H1 (cell line): ENCODE results near the gene TMC4. TPM values are rescaled to one million over a fixed set of nuclear protein-coding genes. Genes with fewer than 3 reads are reported as not detected.

Source experiments
- CTCF ChIA-PET: fragments of 300-600 bp; sonication (Branson Sonifier 250); formaldehyde crosslinking; loops from one replicate; lab custom pipeline; 2021; ENCODE audit not compliant: partially characterized antibody; lab: Charles Lee
- POLR2A ChIA-PET: fragments of 300-600 bp; sonication (Branson Sonifier 250); formaldehyde crosslinking; loops from one replicate; lab custom pipeline; 2021; ENCODE audit warnings: inconsistent platforms; ENCODE audit not compliant: partially characterized antibody; lab: Charles Lee
- DNase-seq, 2 experiments: peaks; one replicate each; pipeline versions ENCODE4 v3.0.0 to v3.0.0-alpha.2; 2010 to 2022; ENCODE audit warnings: low spot score in 2 of 2, low read depth in 1 of 2, mixed read lengths in 1 of 2
- FAIRE-seq: peaks from 2 replicates; lab custom pipeline; 2011; peaks lifted over from hg19 to GRCh38; lab: Jason Lieb, UNC
- H2AFZ ChIP-seq: 2 replicates; pipeline ENCODE4 v1.8.1; 2012; ENCODE audit warnings: low read length, inconsistent platforms
- H2AK5ac ChIP-seq: 2 replicates; pipeline ENCODE4 v1.6.1; 2013; ENCODE audit warnings: low read depth, low read length
- H2BK120ac ChIP-seq: replicated peaks from 2 replicates; pipeline ENCODE3; 2013; ENCODE audit warnings: low read depth, low read length, inconsistent platforms
- H2BK12ac ChIP-seq: 2 replicates; pipeline ENCODE4 v1.6.1; 2013; ENCODE audit warnings: low read depth, low read length
- H2BK15ac ChIP-seq: 2 replicates; pipeline ENCODE4 v1.6.1; 2013; ENCODE audit warnings: low read length
- H2BK20ac ChIP-seq: 2 replicates; pipeline ENCODE4 v1.6.1; 2013; ENCODE audit warnings: low read length
- H2BK5ac ChIP-seq: 2 replicates; pipeline ENCODE4 v1.6.1; 2013; ENCODE audit warnings: low read depth, low read length
- H3K14ac ChIP-seq: 2 replicates; pipeline ENCODE4 v1.6.1; 2013; ENCODE audit warnings: inconsistent platforms; ENCODE audit not compliant: insufficient read length
- H3K18ac ChIP-seq: 2 replicates; pipeline ENCODE4 v1.6.1; 2013; ENCODE audit warnings: low read length; ENCODE audit errors: extremely low read depth
- H3K23ac ChIP-seq: 2 replicates; pipeline ENCODE4 v1.6.1; 2013; ENCODE audit warnings: inconsistent platforms; ENCODE audit not compliant: insufficient read length
- H3K23me2 ChIP-seq: 2 replicates; pipeline ENCODE4 v1.6.1; 2013; ENCODE audit warnings: low read depth, low read length
- H3K27ac ChIP-seq: 2 replicates; pipeline ENCODE4 v1.6.1; 2011; ENCODE audit warnings: low read depth, low read length, inconsistent platforms
- H3K27me3 ChIP-seq, 4 experiments: replicated peaks in 1 of 4; 1 replicate in 1 of 4; 2 replicates in 3 of 4; pipeline versions ENCODE4 v1.6.1 to v1.8.1; 2011 to 2013; ENCODE audit warnings: low read length in 3 of 4, mild to moderate bottlenecking in 3 of 4, inconsistent platforms in 2 of 4, mixed read lengths in 2 of 4, moderate library complexity in 1 of 4; ENCODE audit not compliant: control insufficient read depth in 3 of 4, insufficient read depth in 3 of 4; ENCODE audit errors: extremely low read depth in 1 of 4
- H3K36me3 ChIP-seq, 4 experiments: 2 replicates each; pipeline versions ENCODE4 v1.6.1 to v1.8.1; 2011 to 2013; ENCODE audit warnings: mild to moderate bottlenecking in 4 of 4, low read length in 3 of 4, moderate library complexity in 2 of 4, control low read depth in 1 of 4, inconsistent platforms in 1 of 4; ENCODE audit not compliant: insufficient read depth in 4 of 4, control insufficient read depth in 2 of 4
- H3K4ac ChIP-seq: replicated peaks from 2 replicates; pipeline ENCODE3; 2013; ENCODE audit warnings: low read length, low read depth, mixed read lengths, inconsistent platforms; ENCODE audit not compliant: insufficient read length
- H3K4me1 ChIP-seq, 4 experiments: replicated peaks in 1 of 4; 1 replicate in 1 of 4; 2 replicates in 3 of 4; pipeline versions ENCODE4 v1.6.1 to v1.8.1; 2011 to 2013; ENCODE audit warnings: low read length in 3 of 4, inconsistent platforms in 2 of 4, mixed read lengths in 1 of 4; ENCODE audit not compliant: insufficient read depth in 4 of 4, control insufficient read depth in 3 of 4
- H3K4me2 ChIP-seq, 2 experiments: 2 replicates each; pipeline versions ENCODE4 v1.6.1 to v1.8.1; 2011 to 2013; ENCODE audit warnings: low read depth in 2 of 2, low read length in 2 of 2, control low read depth in 1 of 2, inconsistent platforms in 1 of 2, mild to moderate bottlenecking in 1 of 2; ENCODE audit not compliant: insufficient read depth in 1 of 2
- H3K4me3 ChIP-seq, 4 experiments: fragments of 200-600, 300-600 bp in 1 of 4; sonication (generic), shearing (Covaris generic), sonication (Bioruptor Twin) in 1 of 4; 2 replicates each; pipeline versions ENCODE4 v1.5.1 to v1.8.1; 2011 to 2016; ENCODE audit warnings: low read length in 4 of 4, low read depth in 3 of 4, control low read depth in 2 of 4, inconsistent platforms in 2 of 4, mild to moderate bottlenecking in 2 of 4, mixed read lengths in 1 of 4, moderate library complexity in 1 of 4; ENCODE audit not compliant: insufficient read depth in 2 of 4; ENCODE audit errors: extremely low read depth in 1 of 4
- H3K56ac ChIP-seq: replicated peaks from 2 replicates; pipeline ENCODE3; 2013; ENCODE audit warnings: low read depth, mild to moderate bottlenecking, mixed read lengths, low read length, inconsistent platforms; ENCODE audit not compliant: insufficient read length
- H3K79me1 ChIP-seq: 2 replicates; pipeline ENCODE4 v1.6.1; 2013; ENCODE audit warnings: low read depth, low read length, control low read depth
- H3K79me2 ChIP-seq, 2 experiments: 2 replicates each; pipeline versions ENCODE4 v1.6.1 to v1.8.1; 2012 to 2013; ENCODE audit warnings: low read length in 2 of 2, mild to moderate bottlenecking in 2 of 2, inconsistent platforms in 1 of 2; ENCODE audit not compliant: insufficient read depth in 2 of 2, control insufficient read depth in 1 of 2
- H3K9ac ChIP-seq, 4 experiments: replicated peaks in 1 of 4; 1 replicate in 1 of 4; 2 replicates in 3 of 4; pipeline versions ENCODE4 v1.6.1 to v1.8.1; 2011 to 2013; ENCODE audit warnings: low read depth in 3 of 4, low read length in 3 of 4, control low read depth in 2 of 4, mild to moderate bottlenecking in 2 of 4, moderate library complexity in 2 of 4, inconsistent platforms in 1 of 4; ENCODE audit errors: extremely low read depth in 1 of 4
- H3K9me3 ChIP-seq, 2 experiments: 2 replicates each; pipeline versions ENCODE4 v1.6.1 to v1.8.1; 2012 to 2013; ENCODE audit warnings: mild to moderate bottlenecking in 2 of 2, moderate library complexity in 2 of 2, control low read depth in 1 of 2, inconsistent platforms in 1 of 2, low read depth in 1 of 2, low read length in 1 of 2, mixed read lengths in 1 of 2; ENCODE audit not compliant: insufficient read depth in 2 of 2
- H4K20me1 ChIP-seq, 2 experiments: replicated peaks in 1 of 2; 2 replicates each; pipeline versions ENCODE3 to v1.8.1; 2011 to 2013; ENCODE audit warnings: inconsistent platforms in 2 of 2, low read length in 2 of 2, mild to moderate bottlenecking in 1 of 2; ENCODE audit not compliant: insufficient read depth in 2 of 2, control insufficient read depth in 1 of 2
- H4K5ac ChIP-seq: 2 replicates; pipeline ENCODE4 v1.6.1; 2013; ENCODE audit warnings: low read length, low read depth, mixed read lengths, inconsistent platforms; ENCODE audit not compliant: insufficient read length
- H4K8ac ChIP-seq: 2 replicates; pipeline ENCODE4 v1.8.0; 2013; ENCODE audit warnings: mild to moderate bottlenecking, moderate library complexity, low read length, inconsistent platforms; ENCODE audit not compliant: insufficient read depth; ENCODE audit errors: extremely low read depth
- H4K91ac ChIP-seq: replicated peaks from 2 replicates; pipeline ENCODE3; 2013; ENCODE audit warnings: low read length, mixed read lengths, inconsistent platforms; ENCODE audit not compliant: insufficient read length
- CREB1 ChIP-seq: IDR thresholded peaks from 2 replicates; pipeline ENCODE4 v1.6.1; 2012; ENCODE audit warnings: inconsistent platforms
- JUND ChIP-seq: IDR thresholded peaks from 2 replicates; pipeline ENCODE4 v1.6.1; 2011; ENCODE audit warnings: mild to moderate bottlenecking, improper control_type of control experiment, low read length
- KDM4A ChIP-seq: IDR thresholded peaks from one replicate; pipeline ENCODE4 v1.7.1; 2012; ENCODE audit warnings: low read depth, mild to moderate bottlenecking, moderate library complexity, low read length, inconsistent platforms; ENCODE audit not compliant: severe bottlenecking
- NANOG ChIP-seq: IDR thresholded peaks from 2 replicates; pipeline ENCODE4 v1.6.1; 2011; ENCODE audit warnings: low read length, low read depth, mild to moderate bottlenecking, inconsistent platforms; ENCODE audit not compliant: insufficient read depth, poor library complexity, severe bottlenecking
- NRF1 ChIP-seq: IDR thresholded peaks from 2 replicates; pipeline ENCODE4 v1.6.1; 2011; ENCODE audit warnings: mild to moderate bottlenecking, low read depth, low read length, improper control_type of control experiment
- POLR2A ChIP-seq, 2 experiments: IDR thresholded peaks; 1 replicate in 1 of 2; 2 replicates in 1 of 2; pipeline ENCODE4 v1.6.1; 2011; ENCODE audit warnings: low read depth in 2 of 2, low read length in 2 of 2, mild to moderate bottlenecking in 2 of 2; ENCODE audit errors: control extremely low read depth in 1 of 2
- POLR2AphosphoS5 ChIP-seq: IDR thresholded peaks from 2 replicates; pipeline ENCODE4 v1.6.1; 2011; ENCODE audit warnings: low read depth, low read length
- RAD21 ChIP-seq, 2 experiments: IDR thresholded peaks in 1 of 2; conservative IDR thresholded peaks in 1 of 2; 2 replicates each; pipeline ENCODE4 v1.6.1; 2011; ENCODE audit warnings: low read depth in 2 of 2, low read length in 2 of 2, improper control_type of control experiment in 1 of 2, inconsistent platforms in 1 of 2, mild to moderate bottlenecking in 1 of 2, moderate library complexity in 1 of 2
- TAF7 ChIP-seq: optimal IDR thresholded peaks from 2 replicates; pipeline ENCODE3; 2011; ENCODE audit warnings: low read depth, mild to moderate bottlenecking, inconsistent platforms, low read length, moderate library complexity, borderline replicate concordance
- WGBS, 2 experiments: shearing (Covaris generic) in 1 of 2; methylation state at CpG; one replicate each; pipeline versions ENCODE4 v1.1.6 to v1.1.7; 2013 to 2015; ENCODE audit warnings: low lambda C conversion rate in 2 of 2, mixed read lengths in 2 of 2, inconsistent platforms in 1 of 2, low coverage in 1 of 2, missing lambda C conversion rate in 1 of 2; ENCODE audit not compliant: insufficient replicate concordance in 2 of 2, insufficient coverage in 1 of 2, insufficient read length in 1 of 2; ENCODE audit errors: extremely low coverage in 1 of 2, missing lambda C conversion rate in 1 of 2; 5-methylcytosine and 5-hydroxymethylcytosine counted together
- polyA plus RNA-seq, 7 experiments: library from polyadenylated mRNA; depleted of rRNA in 3 of 7; stranded (reverse) in 5 of 7; unstranded in 2 of 7; fragments of >200 nt in 5 of 7; fragments of 200-250 nt in 2 of 7; gene quantifications; 1 replicate in 5 of 7; 2 replicates in 1 of 7; 4 replicates in 1 of 7; pipeline versions ENCODE4 v1.2.1 to v1.2.3, GENCODE V29; 2011 to 2013; ENCODE audit warnings: missing spikeins in 2 of 7, mixed read lengths in 2 of 7
- total RNA-seq: library from RNA; stranded (reverse); fragmentation: NEBNext Ultra II Directional; extraction: Animal tissue kit (Norgen Biotek cat#: 25700); gene quantifications from 2 replicates; pipeline ENCODE4 v1.2.1, GENCODE V29; 2021
- TF ChIP-seq, protein P1 (sequence below), 3 experiments: IDR thresholded peaks; 1 replicate in 2 of 3; 2 replicates in 1 of 3; pipeline versions ENCODE4 v1.5.1 to v1.6.1; 2011; ENCODE audit warnings: low read length in 3 of 3, mild to moderate bottlenecking in 3 of 3, inconsistent platforms in 2 of 3, low read depth in 1 of 3, moderate library complexity in 1 of 3; ENCODE audit not compliant: insufficient read depth in 1 of 3; ENCODE audit errors: control extremely low read depth in 1 of 3

The TMC4 gene
- total and polyA plus RNA-seq, 2 of the 8 experiments (the other 6 are each of a cell fraction or from before 2014, with no cell fraction given), result 5.5 to 6.3 TPM

DNA sequence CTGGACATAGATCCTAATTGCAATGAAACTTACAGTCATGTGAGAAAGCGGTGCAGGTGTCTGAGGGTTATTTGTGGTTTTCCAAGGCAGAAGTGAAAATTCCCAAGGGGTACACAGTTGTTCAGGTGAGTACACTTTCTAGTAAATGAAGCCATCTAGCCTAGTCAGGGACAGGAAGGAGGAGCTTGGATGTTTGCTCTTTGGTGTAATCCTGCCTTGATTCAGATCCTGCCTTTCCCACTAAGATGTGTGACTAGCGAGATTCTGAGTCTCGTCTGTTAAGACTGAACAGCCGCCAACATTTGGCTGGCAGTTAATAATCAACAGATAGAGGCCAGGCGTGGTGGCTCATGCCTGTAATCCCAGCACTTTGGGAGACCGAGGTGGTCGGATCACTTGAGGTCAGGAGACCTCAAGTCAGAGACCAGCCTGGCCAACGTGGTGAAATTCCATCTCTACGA, 30.2 kb upstream of the TMC4 start:
- Histone ChIP-seq H3K23ac (no peak overlapping the region), H2BK5ac (no peak overlapping the region), H2AK5ac (no peak overlapping the region), H2AFZ (no peak overlapping the region), H2BK12ac (no peak overlapping the region), H3K56ac (no peak overlapping the region), H3K79me2 (peaks cover 32 to 64% of the 10 kb centered on the region in 2 experiments), H3K4me1 (peaks cover 12 to 25% (median 17%) of the 10 kb centered on the region in 4 experiments), H3K27me3 (no peaks in the 10 kb centered on the region), H3K9ac (peak overlapping the region; percentile 20 to 81 (median 64); a peak in 4 of 7 replicates), H4K20me1 (peaks cover 55 to 58% of the 10 kb centered on the region in 2 experiments), H3K18ac (no peak overlapping the region), H3K36me3 (peaks cover 46 to 70% (median 62%) of the 10 kb centered on the region in 4 experiments), H4K8ac (no peak overlapping the region), H3K4ac (no peak overlapping the region), H2BK120ac (no peak overlapping the region), H3K79me1 (peaks cover 20% of the 10 kb centered on the region), H2BK15ac (no peak overlapping the region), H3K23me2 (peaks cover 20% of the 10 kb centered on the region), H4K5ac (no peak overlapping the region), H3K4me2 (peak overlapping the region; percentile 60 to 90), H3K9me3 (no peaks in the 10 kb centered on the region), H3K14ac (no peak overlapping the region), H3K4me3 (peak overlapping the region in 3 of 4 experiments; percentile 7 to 96 (median 81); a peak in 4 of 8 replicates), H3K27ac (no peak overlapping the region), H2BK20ac (no peak overlapping the region), H4K91ac (no peak overlapping the region)
- FAIRE-seq (no peak), DNase-seq (no peak)
- WGBS, 2 experiments, result 84% methylated on average over 9 of the region's 9 CpGs; no CpG with 5 or more reads in 1 of the 2 experiments
- POLR2A ChIA-PET, result interaction anchor here (0.8 to 28.7 kb wide), 15 partner anchors 4 to 261 kb away, joined by 3 to 909 read pairs (median 5); partner anchors contain the start of genes LILRB3, MBOAT7, RPS9 and TMC4
- CTCF ChIA-PET, result interaction anchor here (0.5 to 2.9 kb wide), 4 partner anchors 30 to 114 kb away, joined by 3 to 7 read pairs (median 4); partner anchors contain the start of gene TMC4
- TF ChIP-seq JUND (no peak), NANOG (no peak), CREB1 (no peak), POLR2A (IDR thresholded peaks at IDR 0.05; ENCODE audit: control extremely low read depth in 1 of 2, low read depth in 2 of 2, low read length in 2 of 2) (peak in 1 of 2 experiments; percentile 73; a peak in 2 of 3 replicates), NRF1 (no peak), KDM4A (no peak), TAF7 (peak; percentile 11), POLR2AphosphoS5 (peak; percentile 56), RAD21 (IDR thresholded peaks at IDR 0.05 in 1 of 2, conservative IDR thresholded peaks at IDR 0.05 in 1 of 2; ENCODE audit: low read depth in 2 of 2, low read length in 2 of 2) (no peak)
- TF ChIP-seq, protein P1, sequence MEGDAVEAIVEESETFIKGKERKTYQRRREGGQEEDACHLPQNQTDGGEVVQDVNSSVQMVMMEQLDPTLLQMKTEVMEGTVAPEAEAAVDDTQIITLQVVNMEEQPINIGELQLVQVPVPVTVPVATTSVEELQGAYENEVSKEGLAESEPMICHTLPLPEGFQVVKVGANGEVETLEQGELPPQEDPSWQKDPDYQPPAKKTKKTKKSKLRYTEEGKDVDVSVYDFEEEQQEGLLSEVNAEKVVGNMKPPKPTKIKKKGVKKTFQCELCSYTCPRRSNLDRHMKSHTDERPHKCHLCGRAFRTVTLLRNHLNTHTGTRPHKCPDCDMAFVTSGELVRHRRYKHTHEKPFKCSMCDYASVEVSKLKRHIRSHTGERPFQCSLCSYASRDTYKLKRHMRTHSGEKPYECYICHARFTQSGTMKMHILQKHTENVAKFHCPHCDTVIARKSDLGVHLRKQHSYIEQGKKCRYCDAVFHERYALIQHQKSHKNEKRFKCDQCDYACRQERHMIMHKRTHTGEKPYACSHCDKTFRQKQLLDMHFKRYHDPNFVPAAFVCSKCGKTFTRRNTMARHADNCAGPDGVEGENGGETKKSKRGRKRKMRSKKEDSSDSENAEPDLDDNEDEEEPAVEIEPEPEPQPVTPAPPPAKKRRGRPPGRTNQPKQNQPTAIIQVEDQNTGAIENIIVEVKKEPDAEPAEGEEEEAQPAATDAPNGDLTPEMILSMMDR (IDR thresholded peaks at IDR 0.05; ENCODE audit: control extremely low read depth in 1 of 3, insufficient read depth in 1 of 3, low read depth in 1 of 3, low read length in 3 of 3), result no peak
